GM12878 (cell line): ENCODE data around the gene HPX. TPM values are rescaled to one million over a fixed set of nuclear protein-coding genes. Genes with fewer than 3 reads are reported as not detected.

Source experiments
- ATAC-seq: fragments of 200-7000 bp; cut with Tn5 transposase; 3 replicates; pipeline ENCODE4 v1.9.1; 2020; ENCODE audit warnings: mild to moderate bottlenecking, moderate library complexity
- BruUV-seq: library from RNA; stranded (reverse); fragments of 400-500 nt; replicated peaks from 2 replicates; lab custom pipeline; 2021; lab: Mats Ljungman, UMichigan
- CTCF ChIA-PET: fragments of 300-600 bp; sonication (Branson Sonifier 250); formaldehyde crosslinking; extraction: SDS; loops from one replicate; lab custom pipeline; 2021; ENCODE audit warnings: inconsistent platforms; lab: Yijun Ruan, JAX
- POLR2A ChIA-PET: fragments of 350-600 bp; formaldehyde crosslinking; extraction: SDS; loops from one replicate; lab custom pipeline; 2021; ENCODE audit warnings: inconsistent platforms; lab: Charles Lee
- RAD21 ChIA-PET: fragments of 300-600 bp; sonication (Branson Sonifier 250); formaldehyde crosslinking; loops from one replicate; lab custom pipeline; 2023; ENCODE audit warnings: antibody characterized with exemption; ENCODE audit not compliant: unreplicated experiment; lab: Charles Lee
- SMC1A ChIA-PET: fragments of 300-600 bp; sonication (Branson Sonifier 250); formaldehyde crosslinking; loops from one replicate; lab custom pipeline; 2023; ENCODE audit not compliant: unreplicated experiment, uncharacterized antibody; lab: Charles Lee
- DNase-seq: peaks from one replicate; pipeline ENCODE4 v3.0.0-alpha.2; 2011; ENCODE audit warnings: low read depth, low spot score
- FAIRE-seq: peaks from 3 replicates; lab custom pipeline; 2011; peaks lifted over from hg19 to GRCh38; lab: Jason Lieb, UNC
- H2AFZ ChIP-seq: 2 replicates; pipeline ENCODE4 v1.6.0; 2011; ENCODE audit warnings: low read depth, low read length, control low read depth; ENCODE audit not compliant: control insufficient read depth
- H3K27ac ChIP-seq: 2 replicates; pipeline ENCODE4 v1.5.1; 2011; ENCODE audit warnings: control low read depth; ENCODE audit not compliant: control insufficient read depth, insufficient read depth
- H3K27me3 ChIP-seq, 2 experiments: replicated peaks in 1 of 2; 2 replicates each; pipeline versions ENCODE4 v1.6.0 to v1.6.1; 2011; ENCODE audit warnings: low read length in 1 of 2; ENCODE audit not compliant: control insufficient read depth in 2 of 2, insufficient read depth in 2 of 2
- H3K36me3 ChIP-seq, 2 experiments: 2 replicates each; pipeline ENCODE4 v1.5.1; 2011; ENCODE audit warnings: low read length in 1 of 2; ENCODE audit not compliant: control insufficient read depth in 2 of 2, insufficient read depth in 2 of 2
- H3K4me1 ChIP-seq: 2 replicates; pipeline ENCODE4 v1.6.1; 2011; ENCODE audit warnings: mild to moderate bottlenecking, low read length, moderate library complexity, mixed read lengths; ENCODE audit not compliant: control insufficient read depth, insufficient read depth
- H3K4me2 ChIP-seq: 2 replicates; pipeline ENCODE4 v1.6.0; 2011; ENCODE audit warnings: control low read depth; ENCODE audit not compliant: control insufficient read depth, insufficient read depth
- H3K4me3 ChIP-seq: fragments of 200-600 bp; sonication (generic); 2 replicates; pipeline ENCODE4 v1.5.1; 2016
- H3K79me2 ChIP-seq: 2 replicates; pipeline ENCODE4 v1.6.0; 2011; ENCODE audit warnings: low read length; ENCODE audit not compliant: control insufficient read depth, insufficient read depth
- H3K9ac ChIP-seq: 2 replicates; pipeline ENCODE4 v1.8.0; 2011; ENCODE audit warnings: low read length, control low read depth, mixed read lengths; ENCODE audit not compliant: control insufficient read depth, insufficient read depth
- H3K9me3 ChIP-seq: replicated peaks from 3 replicates; pipeline ENCODE4 v1.5.1; 2011; ENCODE audit warnings: mild to moderate bottlenecking, low read length; ENCODE audit not compliant: control insufficient read depth, insufficient read depth
- H4K20me1 ChIP-seq: 2 replicates; pipeline ENCODE4 v1.6.0; 2011; ENCODE audit not compliant: control insufficient read depth, insufficient read depth
- CBFB ChIP-seq: IDR thresholded peaks from 2 replicates; pipeline ENCODE4 v1.6.1; 2016; ENCODE audit warnings: antibody characterized with exemption, low read depth
- RCOR1 ChIP-seq: conservative IDR thresholded peaks from 2 replicates; pipeline ENCODE4 v1.6.1; 2012; ENCODE audit warnings: low read depth, low read length, improper control_type of control experiment
- SMARCA5 ChIP-seq: fragments of 450-650 bp; IDR thresholded peaks from 2 replicates; pipeline ENCODE4 v1.6.1; 2017; ENCODE audit warnings: mild to moderate bottlenecking
- ZNF217 ChIP-seq: fragments of 450-650 bp; IDR thresholded peaks from 2 replicates; pipeline ENCODE4 v1.6.1; 2017; ENCODE audit warnings: antibody characterized with exemption, mild to moderate bottlenecking
- ZZZ3 ChIP-seq: IDR thresholded peaks from 2 replicates; pipeline ENCODE4 v1.6.1; 2011; ENCODE audit warnings: low read depth; ENCODE audit not compliant: control insufficient read depth, insufficient read length
- WGBS: methylation state at CpG from one replicate; pipeline ENCODE4 v1.1.6; 2016; ENCODE audit warnings: low lambda C conversion rate; ENCODE audit not compliant: insufficient replicate concordance, insufficient coverage; ENCODE audit errors: missing lambda C conversion rate; 5-methylcytosine and 5-hydroxymethylcytosine counted together
- in situ Hi-C: fragments of 300-500 bp; cut with MboI; formaldehyde crosslinking; loops from 9 replicates; pipeline ENCODE4 v1.14.3; 2018; ENCODE audit warnings: mixed read lengths
- intact Hi-C: fragments of 100-400 bp; cut with micrococcal nuclease; formaldehyde crosslinking; loops from one replicate; pipeline ENCODE4 v1.14.2; 2022; ENCODE audit not compliant: unreplicated experiment
- polyA plus RNA-seq, 11 experiments: library from polyadenylated mRNA; depleted of rRNA in 4 of 11; unstranded in 6 of 11; stranded (reverse) in 5 of 11; fragments of >200 nt; fragmentation: Nextera tagmentation in 4 of 11; fragmentation: Illumina TruSeq in 1 of 11; extraction: Ambion mirVana in 4 of 11; extraction: Trizol in 1 of 11; gene quantifications; 1 replicate in 1 of 11; 2 replicates in 10 of 11; pipeline versions ENCODE4 v1.2.1 to v1.2.3, GENCODE V29; 2011 to 2016; ENCODE audit warnings: inconsistent platforms in 2 of 11, missing spikeins in 2 of 11, low read depth in 1 of 11
- total RNA-seq, 4 experiments: library from RNA; depleted of rRNA in 3 of 4; stranded (reverse); fragments of >200 nt in 3 of 4; fragmentation: Illumina TruSeq in 1 of 4; extraction: Trizol in 1 of 4; gene quantifications; 2 replicates each; pipeline versions ENCODE4 v1.2.1 to v1.2.3, GENCODE V29; 2013 to 2021

HPX gene
- total and polyA plus RNA-seq, 10 of the 15 experiments (the other 5 are each of a cell fraction or from before 2014, with no cell fraction given): 0.08 to 1.7 (median 0.18) TPM; not detected in 1

GRCh38 chr11:6483015-6483414, 42.2 kb upstream of the HPX start:
- ChIA-PET POLR2A (interaction anchor here (0.6 kb wide), 1 partner anchor 14 kb away, joined by 3 read pairs; the partner anchor contains the start of gene DNHD1), CTCF (interaction anchor here (0.7 to 10.7 kb wide), 7 partner anchors 23 to 265 kb away, joined by 3 to 119 read pairs (median 10); partner anchors contain the start of gene MRPL17), SMC1A (interaction anchor here (1.1 to 2.9 kb wide), 5 partner anchors 9 to 200 kb away, joined by 3 to 14 read pairs (median 3); partner anchors contain the start of gene MRPL17), RAD21 (no interaction called here)
- Histone ChIP-seq H3K9ac (no peak overlapping the region; the same call in 1 of the 2 replicates), H3K27ac (no peak overlapping the region; the same call in 1 of the 2 replicates), H3K36me3 (peaks cover 0 to 16% of the 10 kb centered on the region in 2 experiments; a peak in 2 of 4 replicates), H2AFZ (no peak overlapping the region), H4K20me1 (no peaks in the 10 kb centered on the region), H3K4me3 (peak overlapping the region; percentile 93; the same call in 1 of the 2 replicates), H3K4me2 (peak overlapping the region; percentile 98), H3K79me2 (peaks cover 40% of the 10 kb centered on the region), H3K9me3 (no peaks in the 10 kb centered on the region), H3K4me1 (peaks cover 19% of the 10 kb centered on the region), H3K27me3 (no peaks in the 10 kb centered on the region)
- TF ChIP-seq CBFB (no peak), ZZZ3 (no peak), RCOR1 (no peak)
- ATAC-seq (no peak), DNase-seq (no peak), FAIRE-seq (no peak)
- intact Hi-C loops (loop anchor here (10.0 kb wide), 2 partner anchors 248 to 1042 kb away; partner anchors contain the start of genes CNGA4 and FHIP1B), in situ Hi-C loops (loop anchor here (5.0 kb wide), 1 partner anchor 124 kb away; no protein-coding TSS in a partner anchor)
- BruUV-seq: no TSS peak
- WGBS: 95% methylated on average over 6 of the region's 6 CpGs

GRCh38 chr11:6482441-6482840, 41.7 kb upstream of the HPX start:
- Histone ChIP-seq H3K4me1 (peaks cover 19% of the 10 kb centered on the region), H3K79me2 (peaks cover 40% of the 10 kb centered on the region), H3K9me3 (no peaks in the 10 kb centered on the region), H3K36me3 (peaks cover 0 to 18% of the 10 kb centered on the region in 2 experiments; a peak in 2 of 4 replicates), H3K4me2 (peak overlapping the region; percentile 98), H4K20me1 (no peaks in the 10 kb centered on the region), H3K9ac (peak overlapping the region; percentile 89), H2AFZ (no peak overlapping the region), H3K27me3 (no peaks in the 10 kb centered on the region), H3K4me3 (peak overlapping the region; percentile 93), H3K27ac (peak overlapping the region; percentile 80)
- ChIA-PET RAD21 (interaction anchor here (1.4 to 1.7 kb wide), 3 partner anchors 10 to 137 kb away, joined by 3 to 13 read pairs (median 6); partner anchors contain the start of gene TPP1), POLR2A (interaction anchor here (0.6 to 2.0 kb wide), 3 partner anchors 13 to 16 kb away, joined by 3 to 26 read pairs (median 9); partner anchors contain the start of gene DNHD1), SMC1A (interaction anchor here (1.1 to 2.9 kb wide), 7 partner anchors 13 to 200 kb away, joined by 3 to 14 read pairs (median 5); partner anchors contain the start of gene MRPL17), CTCF (interaction anchor here (0.6 to 10.7 kb wide), 12 partner anchors 13 to 266 kb away, joined by 3 to 119 read pairs (median 6); partner anchors contain the start of gene MRPL17)
- no peak for FAIRE-seq
- intact Hi-C loops: loop anchor here (10.0 kb wide), 2 partner anchors 248 to 1042 kb away; partner anchors contain the start of genes CNGA4 and FHIP1B
- ATAC-seq: no peak
- in situ Hi-C loops: loop anchor here (5.0 kb wide), 1 partner anchor 125 kb away; no protein-coding TSS in a partner anchor
- WGBS: 80% methylated on average over 4 of the region's 4 CpGs
- no peak for TF ChIP-seq SMARCA5
- no peak for TF ChIP-seq ZNF217
- DNase-seq: no peak
- no TSS peak for BruUV-seq
